Measurements from ENCODE around the gene IGF1R.

The IGF1R gene

DNA sequence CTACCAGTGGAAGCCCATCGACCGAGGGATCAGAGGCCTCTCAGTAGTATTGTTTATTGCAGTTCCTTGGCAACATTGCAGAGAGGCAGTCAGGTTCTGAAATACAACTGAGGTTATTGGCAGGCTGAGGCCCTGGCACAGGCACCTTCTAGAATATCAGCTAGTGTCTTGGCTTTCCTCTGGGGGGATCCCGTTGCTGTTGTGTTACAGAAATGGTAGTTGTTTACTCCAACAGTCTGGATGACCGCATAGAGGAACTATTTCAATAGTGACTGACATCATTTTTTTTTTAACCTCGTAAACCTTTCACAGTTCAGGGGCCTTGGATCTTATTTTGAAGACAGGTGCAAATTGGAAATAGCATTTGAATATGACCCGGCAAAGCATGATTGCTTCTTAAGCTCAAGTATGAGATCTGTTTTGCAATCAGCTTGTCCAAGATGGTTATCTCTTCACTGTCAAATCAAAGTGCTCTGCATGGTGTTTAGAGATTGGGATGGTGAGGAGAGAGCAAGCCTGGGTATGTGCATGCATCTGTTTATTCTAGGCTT, 295.3 kb downstream of the IGF1R start:
- H3K27ac ChIP-seq (ENCODE audit: low read depth, low read length): no peak overlapping the region
- H3K4me3 ChIP-seq (ENCODE audit: low read depth, low read length): no peak overlapping the region
- H3K36me3 ChIP-seq (ENCODE audit: insufficient read depth, low read length): 0 out of 2 replicates have a peak, but pooled peaks cover 5% of the 10 kb centered on the region
- H3K27me3 ChIP-seq (ENCODE audit: insufficient read depth, low read length): no peaks in the 10 kb centered on the region
- no peaks in the 10 kb centered on the region for H3K79me2 ChIP-seq (ENCODE audit: control insufficient read depth, insufficient read depth, low read length, unreplicated experiment)
- no peak overlapping the region for H2AFZ ChIP-seq (ENCODE audit: low read length, unreplicated experiment)
- H3K4me1 ChIP-seq (ENCODE audit: control insufficient read depth, insufficient read depth, low read length, unreplicated experiment): no peaks in the 10 kb centered on the region

GRCh38 chr15:98946301-98947255, 298.2 kb downstream of the IGF1R start:
- H3K4me3 ChIP-seq (ENCODE audit: low read depth, low read length): no peak overlapping the region
- H3K36me3 ChIP-seq (ENCODE audit: insufficient read depth, low read length): peaks cover 2% of the 10 kb centered on the region; the same call in 1 of the 2 replicates
- no peaks in the 10 kb centered on the region for H3K4me1 ChIP-seq (ENCODE audit: control insufficient read depth, insufficient read depth, low read length, unreplicated experiment)
- no peak overlapping the region for H2AFZ ChIP-seq (ENCODE audit: low read length, unreplicated experiment)
- no peaks in the 10 kb centered on the region for H3K79me2 ChIP-seq (ENCODE audit: control insufficient read depth, insufficient read depth, low read length, unreplicated experiment)
- no peaks in the 10 kb centered on the region for H3K27me3 ChIP-seq (ENCODE audit: insufficient read depth, low read length)
- no peak overlapping the region for H3K27ac ChIP-seq (ENCODE audit: low read depth, low read length)

DNA sequence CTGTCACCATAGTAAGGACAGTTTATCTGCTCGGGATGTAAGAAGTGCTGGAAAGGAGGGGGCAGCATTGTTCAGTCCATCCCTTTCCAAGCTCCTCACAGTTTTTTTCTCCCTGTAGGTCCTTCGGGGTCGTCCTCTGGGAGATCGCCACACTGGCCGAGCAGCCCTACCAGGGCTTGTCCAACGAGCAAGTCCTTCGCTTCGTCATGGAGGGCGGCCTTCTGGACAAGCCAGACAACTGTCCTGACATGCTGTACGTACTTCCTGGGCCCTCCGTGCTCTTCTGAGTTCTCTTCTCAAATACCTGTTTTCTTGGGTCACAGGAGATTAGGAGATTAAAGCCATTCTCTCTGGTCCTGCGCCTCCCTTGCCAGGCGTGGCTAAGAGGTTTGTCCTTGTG, 300.1 kb downstream of the IGF1R start:
- Histone ChIP-seq H2AFZ (ENCODE audit: low read length, unreplicated experiment) (no peak overlapping the region), H3K79me2 (ENCODE audit: control insufficient read depth, insufficient read depth, low read length, unreplicated experiment) (no peaks in the 10 kb centered on the region), H3K27ac (ENCODE audit: low read depth, low read length) (no peak overlapping the region), H3K36me3 (ENCODE audit: insufficient read depth, low read length) (peaks cover 2% of the 10 kb centered on the region; the same call in 1 of the 2 replicates), H3K4me1 (ENCODE audit: control insufficient read depth, insufficient read depth, low read length, unreplicated experiment) (no peaks in the 10 kb centered on the region), H3K4me3 (ENCODE audit: low read depth, low read length) (no peak overlapping the region), H3K27me3 (ENCODE audit: insufficient read depth, low read length) (no peaks in the 10 kb centered on the region)

GRCh38 chr15:98948941-98949340, 300.6 kb downstream of the IGF1R start:
- H3K4me3 ChIP-seq (ENCODE audit: low read depth, low read length): no peak overlapping the region
- no peaks in the 10 kb centered on the region for H3K79me2 ChIP-seq (ENCODE audit: control insufficient read depth, insufficient read depth, low read length, unreplicated experiment)
- H3K4me1 ChIP-seq (ENCODE audit: control insufficient read depth, insufficient read depth, low read length, unreplicated experiment): no peaks in the 10 kb centered on the region
- H3K27ac ChIP-seq (ENCODE audit: low read depth, low read length): no peak overlapping the region
- peaks cover 2% of the 10 kb centered on the region; the same call in 1 of the 2 replicates for H3K36me3 ChIP-seq (ENCODE audit: insufficient read depth, low read length)
- H2AFZ ChIP-seq (ENCODE audit: low read length, unreplicated experiment): no peak overlapping the region
- no peaks in the 10 kb centered on the region for H3K27me3 ChIP-seq (ENCODE audit: insufficient read depth, low read length)

- no peaks in the 10 kb centered on the region for H3K27me3 ChIP-seq (ENCODE audit: insufficient read depth, low read length)
- H3K4me1 ChIP-seq (ENCODE audit: control insufficient read depth, insufficient read depth, low read length, unreplicated experiment): no peaks in the 10 kb centered on the region
- H2AFZ ChIP-seq (ENCODE audit: low read length, unreplicated experiment): no peak overlapping the region
- no peak overlapping the region for H3K27ac ChIP-seq (ENCODE audit: low read depth, low read length)
- H3K36me3 ChIP-seq (ENCODE audit: insufficient read depth, low read length): peaks cover 2% of the 10 kb centered on the region; the same call in 1 of the 2 replicates
- no peaks in the 10 kb centered on the region for H3K79me2 ChIP-seq (ENCODE audit: control insufficient read depth, insufficient read depth, low read length, unreplicated experiment)
- H3K4me3 ChIP-seq (ENCODE audit: low read depth, low read length): no peak overlapping the region
These were observed 301.3 kb downstream of the IGF1R start for GRCh38 chr15:98949624-98950023.

GRCh38 chr15:98950248-98950647, 301.9 kb downstream of the IGF1R start:
- Histone ChIP-seq H3K27ac (ENCODE audit: low read depth, low read length) (no peak overlapping the region), H3K4me1 (ENCODE audit: control insufficient read depth, insufficient read depth, low read length, unreplicated experiment) (no peaks in the 10 kb centered on the region), H3K4me3 (ENCODE audit: low read depth, low read length) (no peak overlapping the region), H3K36me3 (ENCODE audit: insufficient read depth, low read length) (peaks cover 2% of the 10 kb centered on the region; the same call in 1 of the 2 replicates), H3K79me2 (ENCODE audit: control insufficient read depth, insufficient read depth, low read length, unreplicated experiment) (no peaks in the 10 kb centered on the region), H3K27me3 (ENCODE audit: insufficient read depth, low read length) (no peaks in the 10 kb centered on the region), H2AFZ (ENCODE audit: low read length, unreplicated experiment) (no peak overlapping the region)

GRCh38 chr15:98951004-98951403, 302.7 kb downstream of the IGF1R start:
- Histone ChIP-seq H2AFZ (ENCODE audit: low read length, unreplicated experiment) (no peak overlapping the region), H3K27ac (ENCODE audit: low read depth, low read length) (no peak overlapping the region), H3K79me2 (ENCODE audit: control insufficient read depth, insufficient read depth, low read length, unreplicated experiment) (no peaks in the 10 kb centered on the region), H3K4me3 (ENCODE audit: low read depth, low read length) (no peak overlapping the region), H3K27me3 (ENCODE audit: insufficient read depth, low read length) (no peaks in the 10 kb centered on the region), H3K4me1 (ENCODE audit: control insufficient read depth, insufficient read depth, low read length, unreplicated experiment) (no peaks in the 10 kb centered on the region), H3K36me3 (ENCODE audit: insufficient read depth, low read length) (peaks cover 2% of the 10 kb centered on the region; the same call in 1 of the 2 replicates)

DNA sequence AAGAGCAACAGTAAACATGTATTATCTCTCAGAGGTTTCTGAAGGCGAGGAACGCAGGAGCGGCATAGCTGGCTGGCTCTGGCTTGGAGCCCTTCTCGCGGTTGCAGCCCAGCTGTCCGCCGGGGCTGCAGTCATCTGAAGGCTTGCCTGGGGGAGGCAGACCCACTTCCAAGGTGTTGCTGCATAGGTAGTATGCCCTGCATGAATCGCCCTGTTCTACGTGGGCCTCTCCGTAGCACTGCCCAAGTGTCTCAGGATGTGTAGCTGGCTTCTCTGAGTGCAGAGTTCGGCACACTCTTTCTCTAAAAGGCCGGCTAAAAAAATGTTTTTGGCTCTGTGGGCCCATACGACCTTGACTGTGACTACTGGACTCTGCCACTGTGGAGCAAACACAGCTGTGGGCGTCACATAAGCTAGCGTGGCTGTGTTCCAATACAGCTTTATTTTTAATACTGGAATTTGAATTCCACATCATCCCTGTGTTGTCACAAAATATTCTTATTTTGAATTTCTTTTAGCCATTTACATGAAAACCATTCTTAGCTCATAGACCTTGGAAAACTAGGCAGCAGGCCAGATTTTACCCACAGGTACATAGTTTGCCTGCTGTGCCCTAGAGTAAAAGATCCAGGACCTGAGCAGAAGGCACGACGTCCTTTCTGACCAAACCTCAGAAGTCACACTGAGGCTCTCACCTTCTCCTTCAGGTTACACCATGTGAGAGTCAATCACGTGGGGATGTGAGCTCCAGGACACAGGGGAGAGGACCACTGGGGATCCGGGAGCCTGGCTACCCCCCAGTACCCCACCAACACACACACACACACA, 303.4 kb downstream of the IGF1R start:
- peaks cover 2% of the 10 kb centered on the region; the same call in 1 of the 2 replicates for H3K36me3 ChIP-seq (ENCODE audit: insufficient read depth, low read length)
- no peak overlapping the region for H3K27ac ChIP-seq (ENCODE audit: low read depth, low read length)
- no peak overlapping the region for H3K4me3 ChIP-seq (ENCODE audit: low read depth, low read length)
- no peaks in the 10 kb centered on the region for H3K4me1 ChIP-seq (ENCODE audit: control insufficient read depth, insufficient read depth, low read length, unreplicated experiment)
- H3K79me2 ChIP-seq (ENCODE audit: control insufficient read depth, insufficient read depth, low read length, unreplicated experiment): no peaks in the 10 kb centered on the region
- H3K27me3 ChIP-seq (ENCODE audit: insufficient read depth, low read length): no peaks in the 10 kb centered on the region
- no peak overlapping the region for H2AFZ ChIP-seq (ENCODE audit: low read length, unreplicated experiment)

DNA sequence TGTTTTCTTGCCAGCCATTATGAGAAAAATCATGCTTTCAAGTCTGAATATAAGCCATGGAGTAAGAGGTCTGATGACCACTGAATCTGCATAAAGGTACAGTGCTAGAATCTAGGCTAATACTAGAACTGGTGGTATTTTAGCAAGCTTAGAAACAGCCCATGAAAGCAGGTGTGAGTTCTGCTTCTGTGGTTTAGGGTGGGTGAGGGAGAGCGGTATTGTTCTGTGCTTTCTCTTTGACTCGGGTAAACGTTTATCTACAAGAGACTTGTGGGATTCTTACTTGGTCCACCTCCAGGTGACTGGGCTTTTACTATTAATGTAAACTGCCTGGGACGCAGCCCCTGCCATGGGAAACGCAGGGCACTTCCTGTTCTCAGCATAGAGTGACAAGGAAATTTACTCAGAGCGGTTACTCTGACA, 304.1 kb downstream of the IGF1R start:
- no peaks in the 10 kb centered on the region for H3K27me3 ChIP-seq (ENCODE audit: insufficient read depth, low read length)
- H3K4me3 ChIP-seq (ENCODE audit: low read depth, low read length): no peak overlapping the region
- no peak overlapping the region for H2AFZ ChIP-seq (ENCODE audit: low read length, unreplicated experiment)
- H3K36me3 ChIP-seq (ENCODE audit: insufficient read depth, low read length): peaks cover 2% of the 10 kb centered on the region; the same call in 1 of the 2 replicates
- no peak overlapping the region for H3K27ac ChIP-seq (ENCODE audit: low read depth, low read length)
- no peaks in the 10 kb centered on the region for H3K4me1 ChIP-seq (ENCODE audit: control insufficient read depth, insufficient read depth, low read length, unreplicated experiment)
- no peaks in the 10 kb centered on the region for H3K79me2 ChIP-seq (ENCODE audit: control insufficient read depth, insufficient read depth, low read length, unreplicated experiment)

DNA sequence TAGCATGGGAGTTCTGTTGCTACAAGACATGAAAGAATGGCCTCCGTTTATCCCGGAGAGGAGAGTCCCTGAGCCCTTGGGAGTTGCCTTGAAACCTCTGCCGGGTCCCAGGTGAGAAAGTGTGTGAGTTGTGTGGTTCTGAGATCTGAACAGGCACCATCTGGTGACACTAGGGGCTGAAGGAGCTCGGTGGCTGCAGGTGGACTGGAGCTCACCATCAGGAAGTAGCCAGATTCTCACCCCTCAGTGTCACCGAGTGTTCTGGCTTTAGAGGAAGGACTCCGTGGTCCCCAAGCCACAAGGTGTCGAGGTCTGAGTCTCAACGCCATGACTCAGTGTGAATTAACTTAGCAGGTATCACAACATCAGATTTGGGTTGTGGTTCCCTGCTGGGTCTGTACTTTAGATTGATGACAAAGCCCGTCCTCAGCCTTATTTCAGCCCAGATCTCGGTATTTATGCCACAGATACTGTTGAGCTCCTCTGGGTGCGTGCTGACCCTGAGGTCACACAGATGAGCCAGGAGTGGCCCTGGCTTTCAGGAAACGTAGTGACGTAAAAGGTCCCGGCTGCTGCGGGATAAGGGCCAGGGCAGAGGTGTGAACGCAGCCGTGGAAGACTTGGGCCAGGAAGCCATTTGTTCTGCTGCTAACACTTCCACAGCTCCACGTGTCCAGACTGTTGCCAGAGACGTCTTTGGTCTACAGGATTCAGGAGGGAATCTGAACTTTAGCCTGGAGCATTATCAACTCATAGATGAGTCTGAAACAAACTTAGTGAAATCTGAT, 304.9 kb downstream of the IGF1R start:
- no peak overlapping the region for H3K27ac ChIP-seq (ENCODE audit: low read depth, low read length)
- no peak overlapping the region for H2AFZ ChIP-seq (ENCODE audit: low read length, unreplicated experiment)
- no peaks in the 10 kb centered on the region for H3K27me3 ChIP-seq (ENCODE audit: insufficient read depth, low read length)
- H3K79me2 ChIP-seq (ENCODE audit: control insufficient read depth, insufficient read depth, low read length, unreplicated experiment): no peaks in the 10 kb centered on the region
- peaks cover 4% of the 10 kb centered on the region; the same call in 1 of the 2 replicates for H3K36me3 ChIP-seq (ENCODE audit: insufficient read depth, low read length)
- no peak overlapping the region for H3K4me3 ChIP-seq (ENCODE audit: low read depth, low read length)
- H3K4me1 ChIP-seq (ENCODE audit: control insufficient read depth, insufficient read depth, low read length, unreplicated experiment): no peaks in the 10 kb centered on the region
